ENCODE results near the gene GLI2. TPM values are rescaled to one million over a fixed set of nuclear protein-coding genes. Genes with fewer than 3 reads are reported as not detected.
A peak's percentile ranks its signal among the peaks of the same experiment; 100 is the strongest.

GLI2 gene
- total RNA-seq, 4 donors from 2014 or later = 1.9 to 7.9 (median 5.5) TPM

- peak overlapping the region; percentile 72 for H3K27ac ChIP-seq
- H3K27me3 ChIP-seq = peaks cover 56% of the 10 kb centered on the region
- no peaks in the 10 kb centered on the region for H3K9me3 ChIP-seq
- peak overlapping the region; percentile 64 for H3K4me3 ChIP-seq
- no peaks in the 10 kb centered on the region for H3K36me3 ChIP-seq
- peak in 1 of 2 donors; percentile 75 for DNase-seq (ENCODE audit: low spot score in 2 of 2)
- WGBS = under 1% methylated on average over 44 of the region's 48 CpGs
- H3K4me1 ChIP-seq = peaks cover 52% of the 10 kb centered on the region
- TF ChIP-seq POLR2A (IDR thresholded peaks at IDR 0.05) (no peak), POLR2AphosphoS5 (IDR thresholded peaks at IDR 0.05) (no peak), EP300 (IDR thresholded peaks at IDR 0.05) (no peak), CTCF (IDR thresholded peaks at IDR 0.05) (no peak)
Observed at GRCh38 chr2:120736624-120737339, 1.1 kb downstream of the GLI2 start.

DNA sequence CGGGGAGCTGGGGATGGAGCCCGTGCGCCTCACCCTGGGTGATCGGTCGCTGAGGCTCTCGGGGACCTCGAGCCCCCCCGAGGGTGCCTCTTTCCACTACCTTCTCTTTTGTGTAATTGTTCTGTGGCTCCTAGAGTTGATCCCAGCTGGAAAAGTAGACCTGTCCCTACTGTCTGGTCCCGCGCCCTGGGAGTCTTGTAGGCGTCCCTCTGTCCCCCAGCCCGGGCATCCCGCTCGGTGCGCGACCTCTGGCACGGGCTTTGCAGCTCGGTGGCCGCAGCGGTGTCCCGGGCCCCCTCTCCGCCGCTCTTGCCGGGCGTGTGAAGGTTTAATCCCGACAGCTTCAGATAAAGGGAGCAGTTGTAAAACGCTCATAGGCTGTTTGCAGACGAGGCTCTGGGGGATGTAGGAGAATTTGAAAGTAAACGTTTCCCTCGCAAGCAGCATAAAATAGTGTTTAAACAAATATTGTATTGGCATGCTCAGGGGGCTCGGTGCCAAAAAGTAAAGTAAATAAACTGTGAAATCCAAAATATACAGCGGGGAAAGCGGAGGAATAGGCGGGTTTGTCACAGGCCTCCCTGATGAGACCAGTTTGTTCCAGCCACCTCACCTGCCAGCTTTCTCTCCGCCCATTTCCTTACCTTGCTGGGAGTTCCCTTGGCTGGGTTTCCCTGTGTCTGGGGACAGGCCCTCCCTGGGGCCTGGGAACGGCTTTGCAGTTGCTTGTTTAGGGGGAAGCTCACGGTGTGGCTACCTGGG is 1.9 kb downstream of the GLI2 start:
- Histone ChIP-seq H3K27ac (peak overlapping the region; percentile 72), H3K36me3 (no peaks in the 10 kb centered on the region), H3K4me3 (peak overlapping the region; percentile 64), H3K27me3 (peaks cover 63% of the 10 kb centered on the region), H3K9me3 (no peaks in the 10 kb centered on the region), H3K4me1 (peaks cover 54% of the 10 kb centered on the region)
- no peak for DNase-seq (ENCODE audit: low spot score in 2 of 2)
- 10% methylated on average over 32 of the region's 37 CpGs for WGBS
- TF ChIP-seq POLR2AphosphoS5 (IDR thresholded peaks at IDR 0.05) (no peak), CTCF (IDR thresholded peaks at IDR 0.05) (no peak), POLR2A (IDR thresholded peaks at IDR 0.05) (no peak), EP300 (IDR thresholded peaks at IDR 0.05) (no peak)

DNA sequence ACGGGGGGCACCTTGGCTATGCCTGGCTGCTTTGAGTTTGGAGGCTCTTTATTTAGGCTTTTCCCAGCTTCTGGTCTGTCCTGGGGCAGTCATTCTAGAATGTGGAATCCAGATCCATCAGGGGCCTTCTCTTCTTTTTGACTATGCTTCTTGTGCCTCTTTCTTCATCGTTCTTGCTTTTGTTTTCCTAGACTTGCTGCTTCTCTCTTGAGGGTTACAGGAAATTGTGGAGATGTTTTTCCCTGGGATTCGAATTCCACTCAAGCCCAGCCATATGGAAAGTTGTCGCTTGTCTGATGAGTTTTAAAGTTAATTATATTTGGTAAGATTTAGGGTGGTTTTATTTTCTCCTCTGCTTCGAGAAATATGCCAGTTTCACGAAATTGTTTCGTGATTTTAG is 2.4 kb downstream of the GLI2 start:
- DNase-seq (ENCODE audit: low spot score in 2 of 2) = no peak
- Histone ChIP-seq H3K36me3 (no peaks in the 10 kb centered on the region), H3K4me3 (peak overlapping the region; percentile 64), H3K27ac (no peak overlapping the region), H3K4me1 (peaks cover 54% of the 10 kb centered on the region), H3K9me3 (no peaks in the 10 kb centered on the region), H3K27me3 (peaks cover 62% of the 10 kb centered on the region)
- TF ChIP-seq POLR2A (IDR thresholded peaks at IDR 0.05) = no peak
- TF ChIP-seq EP300 (IDR thresholded peaks at IDR 0.05) = no peak
- no peak for TF ChIP-seq CTCF (IDR thresholded peaks at IDR 0.05)
- no peak for TF ChIP-seq POLR2AphosphoS5 (IDR thresholded peaks at IDR 0.05)
- WGBS = 69% methylated on average over 7 of the region's 7 CpGs

DNA sequence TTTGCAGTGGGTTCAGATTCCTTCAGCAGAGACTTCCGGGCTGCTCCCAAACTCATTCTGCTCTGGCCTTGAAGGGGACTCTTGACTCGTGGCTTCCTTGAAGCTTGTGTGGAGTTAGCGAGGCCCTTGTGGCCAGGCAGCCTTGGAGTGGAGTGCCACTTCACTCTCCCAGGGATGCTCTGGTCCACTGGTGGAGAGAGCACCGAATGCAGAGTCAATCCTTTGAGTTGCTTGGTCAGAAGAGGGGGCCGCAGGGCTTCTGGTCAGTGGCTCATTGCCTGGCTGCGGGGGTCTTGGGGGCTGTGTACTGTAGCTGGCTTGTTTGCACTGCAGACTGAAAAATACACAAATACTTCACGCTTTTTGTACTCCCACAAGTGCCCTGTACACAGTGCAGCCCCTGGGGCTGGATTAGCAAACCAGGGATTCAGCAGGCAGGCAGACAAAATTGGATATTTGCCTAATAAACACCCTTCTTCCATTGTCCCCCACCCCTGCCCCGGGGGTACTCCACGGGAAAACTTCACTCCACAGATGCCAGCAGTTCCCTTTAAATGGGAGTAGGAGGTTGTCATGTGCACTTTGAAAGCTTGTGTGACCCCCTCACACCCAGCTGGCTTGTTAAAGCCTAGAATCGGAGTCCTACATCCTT is 3.2 kb downstream of the GLI2 start:
- Histone ChIP-seq H3K27me3 (peaks cover 56% of the 10 kb centered on the region), H3K4me1 (peaks cover 54% of the 10 kb centered on the region), H3K27ac (no peak overlapping the region), H3K9me3 (no peaks in the 10 kb centered on the region), H3K36me3 (no peaks in the 10 kb centered on the region), H3K4me3 (no peak overlapping the region)
- WGBS = 71% methylated on average over 9 of the region's 10 CpGs
- DNase-seq (ENCODE audit: low spot score in 2 of 2) = no peak
- TF ChIP-seq POLR2AphosphoS5 (IDR thresholded peaks at IDR 0.05) (no peak), POLR2A (IDR thresholded peaks at IDR 0.05) (no peak), CTCF (IDR thresholded peaks at IDR 0.05) (no peak), EP300 (IDR thresholded peaks at IDR 0.05) (no peak)
